GM12874 (cell line): Measurements from ENCODE around the gene VAV2.
A peak's percentile ranks its signal among the peaks of the same experiment; 100 is the strongest.

Experiments
- CTCF ChIP-seq: IDR thresholded peaks from 2 replicates; pipeline ENCODE4 v1.5.1; 2011; ENCODE audit warnings: low read depth, mild to moderate bottlenecking, control low read depth, low read length, moderate library complexity; ENCODE audit not compliant: insufficient read depth

Gene VAV2

GRCh38 chr9:133750982-133751649, 241.0 kb downstream of the VAV2 start:
- no peak for TF ChIP-seq CTCF

- TF ChIP-seq CTCF = no peak
Measured at GRCh38 chr9:133747309-133747708, 244.8 kb downstream of the VAV2 start.

GRCh38 chr9:133742849-133743444, 249.2 kb downstream of the VAV2 start:
- TF ChIP-seq CTCF = peak; percentile 98

- no peak for TF ChIP-seq CTCF
Measured at GRCh38 chr9:133742251-133742650, 249.9 kb downstream of the VAV2 start.

- TF ChIP-seq CTCF = no peak
Measured at GRCh38 chr9:133741716-133742115, 250.4 kb downstream of the VAV2 start.

- TF ChIP-seq CTCF = no peak
Measured at GRCh38 chr9:133740911-133741310, 251.2 kb downstream of the VAV2 start.

- no peak for TF ChIP-seq CTCF
Measured at GRCh38 chr9:133739408-133740280, 252.5 kb downstream of the VAV2 start.
